Central memory CD4-positive, alpha-beta T cell (primary cell): Measurements from ENCODE around the gene ASTN2.

ENCODE experiments used
- DNase-seq: peaks from one replicate; pipeline ENCODE4 v3.0.0; 2022

ASTN2 gene

GRCh38 chr9:117156144-117156688 lies 258.6 kb downstream of the ASTN2 start:
- no peak for DNase-seq

GRCh38 chr9:117153021-117153420 lies 261.8 kb downstream of the ASTN2 start:
- DNase-seq: no peak

GRCh38 chr9:117151716-117152115 lies 263.1 kb downstream of the ASTN2 start:
- DNase-seq: no peak

GRCh38 chr9:117149996-117150395 lies 264.9 kb downstream of the ASTN2 start:
- DNase-seq: no peak

GRCh38 chr9:117145811-117146490 lies 268.9 kb downstream of the ASTN2 start:
- no peak for DNase-seq

GRCh38 chr9:117145081-117145480 lies 269.8 kb downstream of the ASTN2 start:
- no peak for DNase-seq

- DNase-seq: no peak
Observed at GRCh38 chr9:117138231-117138630, 276.6 kb downstream of the ASTN2 start.

- DNase-seq: no peak
Observed at GRCh38 chr9:117136461-117136860, 278.4 kb downstream of the ASTN2 start.

GRCh38 chr9:117135501-117136098 lies 279.3 kb downstream of the ASTN2 start:
- no peak for DNase-seq

GRCh38 chr9:117134826-117135500 lies 279.9 kb downstream of the ASTN2 start:
- DNase-seq: no peak

- no peak for DNase-seq
Observed at GRCh38 chr9:117126871-117127270, 288.0 kb downstream of the ASTN2 start.

- no peak for DNase-seq
Observed at GRCh38 chr9:117125531-117125930, 289.3 kb downstream of the ASTN2 start.

GRCh38 chr9:117123729-117124128 lies 291.1 kb downstream of the ASTN2 start:
- no peak for DNase-seq

- DNase-seq: no peak
Observed at GRCh38 chr9:117122953-117123352, 291.9 kb downstream of the ASTN2 start.

- DNase-seq: no peak
Observed at GRCh38 chr9:117122102-117122501, 292.8 kb downstream of the ASTN2 start.

- no peak for DNase-seq
Observed at GRCh38 chr9:117121316-117121715, 293.5 kb downstream of the ASTN2 start.

GRCh38 chr9:117120061-117120460 lies 294.8 kb downstream of the ASTN2 start:
- DNase-seq: no peak

- no peak for DNase-seq
Observed at GRCh38 chr9:117116084-117116483, 298.8 kb downstream of the ASTN2 start.

- DNase-seq: no peak
Observed at GRCh38 chr9:117114768-117115167, 300.1 kb downstream of the ASTN2 start.

GRCh38 chr9:117104716-117105495 lies 310.0 kb downstream of the ASTN2 start:
- DNase-seq: no peak

- no peak for DNase-seq
Observed at GRCh38 chr9:117104206-117104605, 310.7 kb downstream of the ASTN2 start.

GRCh38 chr9:117103438-117104110 lies 311.3 kb downstream of the ASTN2 start:
- no peak for DNase-seq
